Measurements from ENCODE around the gene PARD3B. TPM values are rescaled to one million over a fixed set of nuclear protein-coding genes. Genes with fewer than 3 reads are reported as not detected.

Gene PARD3B
- total and polyA plus RNA-seq, 2 of the 13 experiments (the other 11 are each of a cell fraction or from before 2014, with no cell fraction given): 0.71 to 2.3 TPM

DNA sequence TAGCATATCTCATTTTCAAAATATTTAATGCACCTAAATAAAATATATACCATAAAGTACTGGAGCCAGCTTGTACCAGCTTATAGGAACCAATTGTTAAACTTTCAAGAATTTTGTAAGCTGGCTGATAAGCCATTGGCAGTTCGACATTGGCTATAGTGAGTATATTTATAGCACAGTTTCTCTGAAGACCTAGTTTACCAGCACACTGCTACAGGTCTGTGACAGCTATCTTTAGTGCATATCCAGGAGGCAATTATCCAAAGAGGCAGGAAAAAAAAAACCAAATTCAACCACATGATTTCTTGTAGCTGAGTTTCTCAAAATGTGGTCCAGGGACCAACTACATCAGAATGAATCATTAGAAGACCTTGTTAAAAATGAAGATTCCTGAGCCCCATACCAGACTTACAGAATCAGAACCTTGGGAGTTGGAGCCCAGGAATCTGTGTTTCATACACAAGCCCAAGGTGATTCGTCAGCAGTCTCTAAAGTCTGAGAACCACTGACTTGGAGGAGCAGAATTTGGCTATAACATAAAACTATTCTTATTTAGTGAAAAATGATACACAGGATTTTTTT lies 858.1 kb downstream of the PARD3B start:
- Histone ChIP-seq H3K9me3 (ENCODE audit: low read length) (no peaks in the 10 kb centered on the region), H3K27ac (ENCODE audit: extremely low read length, insufficient read depth, low read length) (no peak overlapping the region), H3K79me2 (ENCODE audit: insufficient read depth, low read length) (no peaks in the 10 kb centered on the region), H3K4me2 (ENCODE audit: low read depth, low read length) (no peak overlapping the region), H3K27me3 (ENCODE audit: control insufficient read depth in 1 of 2, insufficient read depth in 2 of 2, low read length in 2 of 2) (no peaks in the 10 kb centered on the region), H4K20me1 (ENCODE audit: insufficient read depth, low read length) (no peaks in the 10 kb centered on the region), H3K36me3 (replicated peaks in 1 of 2; ENCODE audit: control insufficient read depth in 1 of 2, insufficient read depth in 2 of 2, low read length in 2 of 2) (no peaks in the 10 kb centered on the region), H2AFZ (ENCODE audit: low read length) (no peak overlapping the region), H3K4me1 (ENCODE audit: insufficient read depth, low read length) (no peaks in the 10 kb centered on the region), H3K9ac (ENCODE audit: insufficient read depth, low read depth, low read length) (no peak overlapping the region), H3K4me3 (replicated peaks in 1 of 3; ENCODE audit: insufficient read depth in 1 of 3, low read depth in 2 of 3, low read length in 3 of 3) (no peak overlapping the region)
- CTCF ChIA-PET (ENCODE audit: low intra/inter-chr PET ratio, low total read pairs): no interaction called here
- WGBS (ENCODE audit: low lambda C conversion rate): 22% methylated on average over 2 of the region's 2 CpGs
- no TSS peak for BruUV-seq (replicated peaks)
- in situ Hi-C loops (cut with HindIII; ENCODE audit: extremely low pct_ligation_motif_present, low pct_unique_long_range_greater_than_20kb): no loop called here
- TF ChIP-seq ZNF142 (CRISPR knock-in tag; IDR thresholded peaks at IDR 0.05) (no peak), KAT2B (IDR thresholded peaks at IDR 0.05; ENCODE audit: borderline replicate concordance, low read depth, low read length) (no peak), NFATC3 (CRISPR knock-in tag; IDR thresholded peaks at IDR 0.05) (no peak)
- intact Hi-C loops (cut with micrococcal nuclease; ENCODE audit: unreplicated experiment): no loop called here
- ATAC-seq: no peak
- POLR2A ChIA-PET: no interaction called here
- DNase-seq (ENCODE audit: low spot score): no peak
- no peak for FAIRE-seq

Data from HepG2 (cell line).